H1 (cell line): ENCODE results near the gene PRR19. TPM values are rescaled to one million over a fixed set of nuclear protein-coding genes. Genes with fewer than 3 reads are reported as not detected.

Experiments
- CTCF ChIA-PET: fragments of 300-600 bp; sonication (Branson Sonifier 250); formaldehyde crosslinking; loops from one replicate; lab custom pipeline; 2021; ENCODE audit not compliant: partially characterized antibody; lab: Charles Lee
- POLR2A ChIA-PET: fragments of 300-600 bp; sonication (Branson Sonifier 250); formaldehyde crosslinking; loops from one replicate; lab custom pipeline; 2021; ENCODE audit warnings: inconsistent platforms; ENCODE audit not compliant: partially characterized antibody; lab: Charles Lee
- DNase-seq, 2 experiments: peaks; one replicate each; pipeline versions ENCODE4 v3.0.0 to v3.0.0-alpha.2; 2010 to 2022; ENCODE audit warnings: low spot score in 2 of 2, low read depth in 1 of 2, mixed read lengths in 1 of 2
- FAIRE-seq: peaks from 2 replicates; lab custom pipeline; 2011; peaks lifted over from hg19 to GRCh38; lab: Jason Lieb, UNC
- H2AFZ ChIP-seq: 2 replicates; pipeline ENCODE4 v1.8.1; 2012; ENCODE audit warnings: low read length, inconsistent platforms
- H2AK5ac ChIP-seq: 2 replicates; pipeline ENCODE4 v1.6.1; 2013; ENCODE audit warnings: low read depth, low read length
- H2BK120ac ChIP-seq: replicated peaks from 2 replicates; pipeline ENCODE3; 2013; ENCODE audit warnings: low read depth, low read length, inconsistent platforms
- H2BK12ac ChIP-seq: 2 replicates; pipeline ENCODE4 v1.6.1; 2013; ENCODE audit warnings: low read depth, low read length
- H2BK15ac ChIP-seq: 2 replicates; pipeline ENCODE4 v1.6.1; 2013; ENCODE audit warnings: low read length
- H2BK20ac ChIP-seq: 2 replicates; pipeline ENCODE4 v1.6.1; 2013; ENCODE audit warnings: low read length
- H2BK5ac ChIP-seq: 2 replicates; pipeline ENCODE4 v1.6.1; 2013; ENCODE audit warnings: low read depth, low read length
- H3K14ac ChIP-seq: 2 replicates; pipeline ENCODE4 v1.6.1; 2013; ENCODE audit warnings: inconsistent platforms; ENCODE audit not compliant: insufficient read length
- H3K18ac ChIP-seq: 2 replicates; pipeline ENCODE4 v1.6.1; 2013; ENCODE audit warnings: low read length; ENCODE audit errors: extremely low read depth
- H3K23ac ChIP-seq: 2 replicates; pipeline ENCODE4 v1.6.1; 2013; ENCODE audit warnings: inconsistent platforms; ENCODE audit not compliant: insufficient read length
- H3K23me2 ChIP-seq: 2 replicates; pipeline ENCODE4 v1.6.1; 2013; ENCODE audit warnings: low read depth, low read length
- H3K27ac ChIP-seq: 2 replicates; pipeline ENCODE4 v1.6.1; 2011; ENCODE audit warnings: low read depth, low read length, inconsistent platforms
- H3K27me3 ChIP-seq, 4 experiments: replicated peaks in 1 of 4; 1 replicate in 1 of 4; 2 replicates in 3 of 4; pipeline versions ENCODE4 v1.6.1 to v1.8.1; 2011 to 2013; ENCODE audit warnings: low read length in 3 of 4, mild to moderate bottlenecking in 3 of 4, inconsistent platforms in 2 of 4, mixed read lengths in 2 of 4, moderate library complexity in 1 of 4; ENCODE audit not compliant: control insufficient read depth in 3 of 4, insufficient read depth in 3 of 4; ENCODE audit errors: extremely low read depth in 1 of 4
- H3K36me3 ChIP-seq, 4 experiments: 2 replicates each; pipeline versions ENCODE4 v1.6.1 to v1.8.1; 2011 to 2013; ENCODE audit warnings: mild to moderate bottlenecking in 4 of 4, low read length in 3 of 4, moderate library complexity in 2 of 4, control low read depth in 1 of 4, inconsistent platforms in 1 of 4; ENCODE audit not compliant: insufficient read depth in 4 of 4, control insufficient read depth in 2 of 4
- H3K4ac ChIP-seq: replicated peaks from 2 replicates; pipeline ENCODE3; 2013; ENCODE audit warnings: low read length, low read depth, mixed read lengths, inconsistent platforms; ENCODE audit not compliant: insufficient read length
- H3K4me1 ChIP-seq, 4 experiments: replicated peaks in 1 of 4; 1 replicate in 1 of 4; 2 replicates in 3 of 4; pipeline versions ENCODE4 v1.6.1 to v1.8.1; 2011 to 2013; ENCODE audit warnings: low read length in 3 of 4, inconsistent platforms in 2 of 4, mixed read lengths in 1 of 4; ENCODE audit not compliant: insufficient read depth in 4 of 4, control insufficient read depth in 3 of 4
- H3K4me2 ChIP-seq, 2 experiments: 2 replicates each; pipeline versions ENCODE4 v1.6.1 to v1.8.1; 2011 to 2013; ENCODE audit warnings: low read depth in 2 of 2, low read length in 2 of 2, control low read depth in 1 of 2, inconsistent platforms in 1 of 2, mild to moderate bottlenecking in 1 of 2; ENCODE audit not compliant: insufficient read depth in 1 of 2
- H3K4me3 ChIP-seq, 4 experiments: fragments of 200-600, 300-600 bp in 1 of 4; sonication (generic), shearing (Covaris generic), sonication (Bioruptor Twin) in 1 of 4; 2 replicates each; pipeline versions ENCODE4 v1.5.1 to v1.8.1; 2011 to 2016; ENCODE audit warnings: low read length in 4 of 4, low read depth in 3 of 4, control low read depth in 2 of 4, inconsistent platforms in 2 of 4, mild to moderate bottlenecking in 2 of 4, mixed read lengths in 1 of 4, moderate library complexity in 1 of 4; ENCODE audit not compliant: insufficient read depth in 2 of 4; ENCODE audit errors: extremely low read depth in 1 of 4
- H3K56ac ChIP-seq: replicated peaks from 2 replicates; pipeline ENCODE3; 2013; ENCODE audit warnings: low read depth, mild to moderate bottlenecking, mixed read lengths, low read length, inconsistent platforms; ENCODE audit not compliant: insufficient read length
- H3K79me1 ChIP-seq: 2 replicates; pipeline ENCODE4 v1.6.1; 2013; ENCODE audit warnings: low read depth, low read length, control low read depth
- H3K79me2 ChIP-seq, 2 experiments: 2 replicates each; pipeline versions ENCODE4 v1.6.1 to v1.8.1; 2012 to 2013; ENCODE audit warnings: low read length in 2 of 2, mild to moderate bottlenecking in 2 of 2, inconsistent platforms in 1 of 2; ENCODE audit not compliant: insufficient read depth in 2 of 2, control insufficient read depth in 1 of 2
- H3K9ac ChIP-seq, 4 experiments: replicated peaks in 1 of 4; 1 replicate in 1 of 4; 2 replicates in 3 of 4; pipeline versions ENCODE4 v1.6.1 to v1.8.1; 2011 to 2013; ENCODE audit warnings: low read depth in 3 of 4, low read length in 3 of 4, control low read depth in 2 of 4, mild to moderate bottlenecking in 2 of 4, moderate library complexity in 2 of 4, inconsistent platforms in 1 of 4; ENCODE audit errors: extremely low read depth in 1 of 4
- H3K9me3 ChIP-seq, 2 experiments: 2 replicates each; pipeline versions ENCODE4 v1.6.1 to v1.8.1; 2012 to 2013; ENCODE audit warnings: mild to moderate bottlenecking in 2 of 2, moderate library complexity in 2 of 2, control low read depth in 1 of 2, inconsistent platforms in 1 of 2, low read depth in 1 of 2, low read length in 1 of 2, mixed read lengths in 1 of 2; ENCODE audit not compliant: insufficient read depth in 2 of 2
- H4K20me1 ChIP-seq, 2 experiments: replicated peaks in 1 of 2; 2 replicates each; pipeline versions ENCODE3 to v1.8.1; 2011 to 2013; ENCODE audit warnings: inconsistent platforms in 2 of 2, low read length in 2 of 2, mild to moderate bottlenecking in 1 of 2; ENCODE audit not compliant: insufficient read depth in 2 of 2, control insufficient read depth in 1 of 2
- H4K5ac ChIP-seq: 2 replicates; pipeline ENCODE4 v1.6.1; 2013; ENCODE audit warnings: low read length, low read depth, mixed read lengths, inconsistent platforms; ENCODE audit not compliant: insufficient read length
- H4K8ac ChIP-seq: 2 replicates; pipeline ENCODE4 v1.8.0; 2013; ENCODE audit warnings: mild to moderate bottlenecking, moderate library complexity, low read length, inconsistent platforms; ENCODE audit not compliant: insufficient read depth; ENCODE audit errors: extremely low read depth
- H4K91ac ChIP-seq: replicated peaks from 2 replicates; pipeline ENCODE3; 2013; ENCODE audit warnings: low read length, mixed read lengths, inconsistent platforms; ENCODE audit not compliant: insufficient read length
- ASH2L ChIP-seq: fragments of 200-600, 300-600 bp; sonication (generic); IDR thresholded peaks from one replicate; pipeline ENCODE4 v1.7.1; 2017; ENCODE audit warnings: low read length
- CBX5 ChIP-seq: fragments of 300-800, 300-1000 bp; sonication (generic); IDR thresholded peaks from 2 replicates; pipeline ENCODE4 v1.7.1; 2016; ENCODE audit warnings: antibody characterized with exemption, low read length, low read depth
- CHD2 ChIP-seq: IDR thresholded peaks from 2 replicates; pipeline ENCODE4 v1.6.1; 2012; ENCODE audit warnings: low read length, improper control_type of control experiment
- EZH2 ChIP-seq: fragments of 200-600 bp; sonication (generic); IDR thresholded peaks from 2 replicates; pipeline ENCODE4 v1.7.1; 2012; ENCODE audit warnings: low read depth, mild to moderate bottlenecking, moderate library complexity, low read length, inconsistent platforms; ENCODE audit not compliant: severe bottlenecking
- POLR2A ChIP-seq, 2 experiments: IDR thresholded peaks; 1 replicate in 1 of 2; 2 replicates in 1 of 2; pipeline ENCODE4 v1.6.1; 2011; ENCODE audit warnings: low read depth in 2 of 2, low read length in 2 of 2, mild to moderate bottlenecking in 2 of 2; ENCODE audit errors: control extremely low read depth in 1 of 2
- RAD21 ChIP-seq, 2 experiments: IDR thresholded peaks in 1 of 2; conservative IDR thresholded peaks in 1 of 2; 2 replicates each; pipeline ENCODE4 v1.6.1; 2011; ENCODE audit warnings: low read depth in 2 of 2, low read length in 2 of 2, improper control_type of control experiment in 1 of 2, inconsistent platforms in 1 of 2, mild to moderate bottlenecking in 1 of 2, moderate library complexity in 1 of 2
- RBBP5 ChIP-seq: IDR thresholded peaks from 2 replicates; pipeline ENCODE4 v1.7.1; 2012; ENCODE audit warnings: low read depth, mild to moderate bottlenecking, inconsistent platforms, low read length, moderate library complexity, borderline replicate concordance
- SIRT6 ChIP-seq: IDR thresholded peaks from one replicate; pipeline ENCODE4 v1.7.1; 2012; ENCODE audit warnings: low read length, inconsistent platforms
- TAF1 ChIP-seq: IDR thresholded peaks from 2 replicates; pipeline ENCODE4 v1.6.1; 2011; ENCODE audit warnings: mild to moderate bottlenecking, low read depth, low read length
- TBP ChIP-seq: IDR thresholded peaks from 2 replicates; pipeline ENCODE4 v1.6.1; 2011; ENCODE audit warnings: low read depth, low read length, improper control_type of control experiment
- WGBS, 2 experiments: shearing (Covaris generic) in 1 of 2; methylation state at CpG; one replicate each; pipeline versions ENCODE4 v1.1.6 to v1.1.7; 2013 to 2015; ENCODE audit warnings: low lambda C conversion rate in 2 of 2, mixed read lengths in 2 of 2, inconsistent platforms in 1 of 2, low coverage in 1 of 2, missing lambda C conversion rate in 1 of 2; ENCODE audit not compliant: insufficient replicate concordance in 2 of 2, insufficient coverage in 1 of 2, insufficient read length in 1 of 2; ENCODE audit errors: extremely low coverage in 1 of 2, missing lambda C conversion rate in 1 of 2; 5-methylcytosine and 5-hydroxymethylcytosine counted together
- polyA plus RNA-seq, 7 experiments: library from polyadenylated mRNA; depleted of rRNA in 3 of 7; stranded (reverse) in 5 of 7; unstranded in 2 of 7; fragments of >200 nt in 5 of 7; fragments of 200-250 nt in 2 of 7; gene quantifications; 1 replicate in 5 of 7; 2 replicates in 1 of 7; 4 replicates in 1 of 7; pipeline versions ENCODE4 v1.2.1 to v1.2.3, GENCODE V29; 2011 to 2013; ENCODE audit warnings: missing spikeins in 2 of 7, mixed read lengths in 2 of 7
- total RNA-seq: library from RNA; stranded (reverse); fragmentation: NEBNext Ultra II Directional; extraction: Animal tissue kit (Norgen Biotek cat#: 25700); gene quantifications from 2 replicates; pipeline ENCODE4 v1.2.1, GENCODE V29; 2021
- TF ChIP-seq, protein P1 (sequence below): IDR thresholded peaks from 2 replicates; pipeline ENCODE4 v1.6.1; 2011; ENCODE audit warnings: low read depth, mild to moderate bottlenecking, low read length; ENCODE audit not compliant: insufficient read depth

The PRR19 gene
- total and polyA plus RNA-seq, 2 of the 8 experiments (the other 6 are each of a cell fraction or from before 2014, with no cell fraction given), result 7.2 to 7.5 TPM

DNA sequence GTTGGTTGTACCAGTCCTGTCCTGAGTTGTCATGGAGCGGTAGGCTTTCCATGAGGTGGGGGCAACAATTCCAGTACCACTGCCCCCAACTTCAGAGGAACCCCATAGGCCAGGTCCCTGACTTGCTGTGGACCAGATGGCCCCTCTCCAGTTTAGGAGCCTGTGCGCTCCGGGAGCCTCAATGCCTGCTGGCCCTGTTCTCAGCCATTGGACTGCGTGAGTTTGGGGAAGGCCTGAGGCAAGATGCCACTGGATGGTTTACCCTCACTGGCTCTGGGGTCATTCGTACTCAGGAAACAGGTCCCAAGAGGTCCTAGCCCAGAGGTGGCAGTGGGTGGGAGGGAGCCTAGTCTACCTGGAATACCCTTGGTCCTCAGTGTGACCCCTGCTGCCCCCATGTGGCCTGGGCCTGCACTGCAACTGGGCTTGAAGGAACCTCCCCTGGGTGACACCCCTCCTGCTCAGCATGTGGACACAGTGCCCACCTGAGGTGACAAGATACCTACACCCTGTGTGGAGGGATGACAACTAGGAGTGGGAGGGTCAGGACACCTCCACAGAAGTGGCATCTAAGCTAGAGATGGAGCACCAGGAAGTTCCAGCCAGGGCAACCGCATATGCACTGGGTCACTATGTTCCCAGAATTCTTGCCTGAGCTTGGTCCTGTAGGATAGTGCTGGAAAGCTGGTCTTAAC is 6.0 kb upstream of the PRR19 start:
- no peaks in the 10 kb centered on the region for H3K23me2 ChIP-seq
- H3K79me2 ChIP-seq, result 0 out of 4 replicates have a peak, but pooled peaks cover 0 to 2% of the 10 kb centered on the region in 2 experiments
- DNase-seq, result peak; percentile 65 to 100
- H3K4me3 ChIP-seq, result no peak overlapping the region
- no peaks in the 10 kb centered on the region for H3K27me3 ChIP-seq
- no peak overlapping the region; the same call in 1 of the 2 replicates for H2BK12ac ChIP-seq
- H3K18ac ChIP-seq, result peak overlapping the region; percentile 33; the same call in 1 of the 2 replicates
- no peak overlapping the region for H4K5ac ChIP-seq
- H2BK20ac ChIP-seq, result no peak overlapping the region
- H3K4me2 ChIP-seq, result no peak overlapping the region
- no peak overlapping the region for H3K56ac ChIP-seq
- 69% methylated on average over 6 of the region's 6 CpGs; no CpG with 5 or more reads in 1 of the 2 experiments for WGBS, 2 experiments
- ChIA-PET CTCF (interaction anchor here (0.7 to 10.6 kb wide), 35 partner anchors 8 to 433 kb away, joined by 3 to 155 read pairs (median 4); partner anchors contain the start of genes GSK3A and ZNF526), POLR2A (interaction anchor here (0.9 to 4.1 kb wide), 14 partner anchors 8 to 181 kb away, joined by 3 to 20 read pairs (median 4); no protein-coding TSS in a partner anchor)
- no peak overlapping the region for H2AFZ ChIP-seq
- H2AK5ac ChIP-seq, result no peak overlapping the region
- H3K23ac ChIP-seq, result no peak overlapping the region
- peaks cover 0 to 9% of the 10 kb centered on the region in 2 experiments for H4K20me1 ChIP-seq
- H2BK120ac ChIP-seq, result no peak overlapping the region
- H4K8ac ChIP-seq, result no peak overlapping the region; the same call in 1 of the 2 replicates
- no peak overlapping the region for H3K14ac ChIP-seq
- H3K9me3 ChIP-seq, result no peaks in the 10 kb centered on the region
- no peak overlapping the region for H3K4ac ChIP-seq
- peaks cover 0 to 2% (median under 1%) of the 10 kb centered on the region in 4 experiments; a peak in 1 of 7 replicates for H3K4me1 ChIP-seq
- H3K9ac ChIP-seq, result no peak overlapping the region
- peaks cover 0 to 39% (median 24%) of the 10 kb centered on the region in 4 experiments; a peak in 6 of 8 replicates for H3K36me3 ChIP-seq
- H3K27ac ChIP-seq, result no peak overlapping the region
- no peak overlapping the region; the same call in 1 of the 2 replicates for H2BK15ac ChIP-seq
- peak; percentile 96 for FAIRE-seq
- 0 out of 2 replicates have a peak overlapping the region, but pooled peaks have one; percentile 6 for H2BK5ac ChIP-seq
- no peak overlapping the region for H4K91ac ChIP-seq
- no peaks in the 10 kb centered on the region for H3K79me1 ChIP-seq
- TF ChIP-seq POLR2A (IDR thresholded peaks at IDR 0.05; ENCODE audit: control extremely low read depth in 1 of 2, low read depth in 2 of 2, low read length in 2 of 2) (peak in 1 of 2 experiments; percentile 18; a peak in 1 of 3 replicates), SIRT6 (no peak), RAD21 (IDR thresholded peaks at IDR 0.05 in 1 of 2, conservative IDR thresholded peaks at IDR 0.05 in 1 of 2; ENCODE audit: low read depth in 2 of 2, low read length in 2 of 2) (peak; percentile 67 to 76), ASH2L (no peak), TBP (no peak), CHD2 (0 out of 2 replicates have a peak, but pooled peaks have one; percentile 26), TAF1 (no peak), CBX5 (no peak), EZH2 (no peak), RBBP5 (no peak)
- TF ChIP-seq, protein P1, sequence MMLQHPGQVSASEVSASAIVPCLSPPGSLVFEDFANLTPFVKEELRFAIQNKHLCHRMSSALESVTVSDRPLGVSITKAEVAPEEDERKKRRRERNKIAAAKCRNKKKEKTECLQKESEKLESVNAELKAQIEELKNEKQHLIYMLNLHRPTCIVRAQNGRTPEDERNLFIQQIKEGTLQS, result no peak
